Effector memory CD8-positive, alpha-beta T cell (primary cell): ENCODE measurements around the gene LRRC42.
"Not testable (repeated sequence)": the region's sequence is repeated elsewhere in the genome, so short reads cannot be mapped to it uniquely, and the experiment has no call there.

ENCODE experiments used
- ATAC-seq: fragments of 150-1000 bp; cut with Tn5 transposase; replicated peaks from 2 replicates; pipeline ENCODE4 v1.10.0; 2021; ENCODE audit warnings: mild to moderate bottlenecking, moderate library complexity
- DNase-seq, 3 experiments: peaks; one replicate each; pipeline ENCODE4 v3.0.0; 2021
- H3K27ac Mint-ChIP-seq, 2 donors: one replicate each; pipeline ENCODE4 v1.8.0; 2022; ENCODE audit warnings: mild to moderate bottlenecking in 2 of 2, mixed read lengths in 2 of 2, moderate library complexity in 2 of 2
- H3K27me3 Mint-ChIP-seq, 2 donors: one replicate each; pipeline ENCODE4 v1.8.0; 2022; ENCODE audit warnings: mixed read lengths in 2 of 2
- H3K36me3 Mint-ChIP-seq: one replicate; pipeline ENCODE4 v1.8.0; 2022; ENCODE audit warnings: mild to moderate bottlenecking, moderate library complexity, mixed read lengths; ENCODE audit not compliant: insufficient read depth
- H3K4me1 Mint-ChIP-seq, 2 donors: one replicate each; pipeline ENCODE4 v1.8.0; 2022; ENCODE audit warnings: low read depth in 2 of 2, mixed read lengths in 2 of 2
- H3K4me3 Mint-ChIP-seq, 2 donors: one replicate each; pipeline ENCODE4 v1.8.0; 2022; ENCODE audit warnings: mild to moderate bottlenecking in 2 of 2, mixed read lengths in 2 of 2, moderate library complexity in 2 of 2
- H3K9me3 Mint-ChIP-seq, 2 donors: one replicate each; pipeline ENCODE4 v1.8.0; 2022; ENCODE audit warnings: mixed read lengths in 2 of 2

LRRC42 gene

DNA sequence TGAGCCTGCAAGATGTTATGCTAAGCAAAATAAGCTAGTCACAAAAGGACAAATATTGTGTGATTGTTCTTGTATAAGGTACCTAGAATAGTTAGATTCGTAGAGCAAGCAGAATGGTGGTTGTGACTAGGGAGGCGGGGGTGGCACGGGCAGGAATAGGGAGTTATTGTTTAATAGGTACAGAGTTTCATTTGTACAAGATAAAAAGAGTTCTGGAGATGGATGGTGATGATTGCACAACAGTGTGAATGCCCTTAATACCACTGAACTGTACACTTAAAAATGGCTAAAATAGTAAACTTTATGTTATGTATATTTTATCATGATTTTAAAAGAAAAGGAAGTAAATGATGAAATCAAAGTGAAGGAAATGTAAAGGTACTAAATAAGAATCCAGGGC, 20.6 kb downstream of the LRRC42 start:
- DNase-seq (no peak), ATAC-seq (no peak)
- Mint-ChIP-seq H3K4me1 (no peaks in the 10 kb centered on the region), H3K27me3 (no peaks in the 10 kb centered on the region), H3K9me3 (no peaks in the 10 kb centered on the region), H3K27ac (peak overlapping the region in 1 of 2 donors; percentile 58), H3K36me3 (peaks cover 24% of the 10 kb centered on the region), H3K4me3 (no peak overlapping the region)

DNA sequence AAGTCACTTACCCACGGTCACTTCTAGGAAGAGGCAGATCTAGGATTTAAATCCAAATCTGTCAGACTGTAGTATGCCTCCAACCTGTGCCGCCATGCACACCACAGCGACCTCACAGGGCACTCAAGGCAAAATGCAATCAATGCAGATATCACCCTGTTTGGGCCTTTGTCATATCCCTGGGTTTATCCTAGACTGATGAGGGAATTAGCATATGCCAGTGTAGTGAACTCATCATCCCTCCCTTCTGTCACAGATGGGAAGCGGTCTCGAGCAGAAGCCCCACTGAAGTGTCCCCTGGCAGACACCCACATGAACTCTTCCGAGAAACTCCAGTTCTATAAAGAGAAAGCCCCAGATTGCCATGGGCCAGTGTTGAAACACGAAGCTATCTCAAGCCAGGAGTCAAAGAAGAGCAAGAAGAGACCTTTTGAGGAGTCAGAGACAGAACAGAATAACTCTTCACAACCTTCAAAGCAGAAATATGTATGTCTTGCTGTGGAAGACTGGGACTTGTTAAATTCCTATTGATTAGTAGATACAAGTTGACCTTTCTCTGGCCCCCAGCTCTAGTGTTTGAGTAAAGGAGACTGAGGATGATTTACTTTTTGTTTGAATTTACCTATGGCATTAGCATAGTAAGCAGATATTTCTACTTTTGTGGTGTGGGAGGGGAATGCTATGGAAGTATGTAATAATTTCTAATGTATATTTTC, 21.4 kb downstream of the LRRC42 start:
- Mint-ChIP-seq H3K9me3 (no peaks in the 10 kb centered on the region), H3K36me3 (peaks cover 24% of the 10 kb centered on the region), H3K4me3 (no peak overlapping the region), H3K4me1 (no peaks in the 10 kb centered on the region), H3K27me3 (no peaks in the 10 kb centered on the region), H3K27ac (peak overlapping the region in 1 of 2 donors; percentile 38)
- DNase-seq (no peak), ATAC-seq (no peak)

DNA sequence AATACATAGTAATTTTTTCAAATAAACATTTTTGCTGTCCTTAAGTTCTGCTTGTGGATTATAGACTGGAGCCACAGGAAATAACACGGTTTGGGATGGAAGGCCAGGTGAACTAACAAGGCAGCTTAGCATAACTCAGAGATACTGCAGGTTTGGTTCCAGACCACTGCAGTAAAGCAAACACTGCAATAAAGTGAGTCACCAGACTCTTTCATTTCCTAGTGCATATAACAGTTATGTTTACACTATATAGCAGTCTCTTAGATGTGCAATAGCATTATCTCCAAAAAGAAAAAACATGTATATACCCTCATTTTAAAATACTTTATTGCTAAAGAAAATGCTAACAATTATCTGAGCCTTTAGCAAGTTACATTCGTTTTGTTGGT, 22.0 kb downstream of the LRRC42 start:
- no peak for DNase-seq
- Mint-ChIP-seq H3K27ac (no peak overlapping the region), H3K4me1 (no peaks in the 10 kb centered on the region), H3K4me3 (no peak overlapping the region), H3K27me3 (no peaks in the 10 kb centered on the region), H3K36me3 (peaks cover 24% of the 10 kb centered on the region), H3K9me3 (no peaks in the 10 kb centered on the region)
- ATAC-seq, result no peak

DNA sequence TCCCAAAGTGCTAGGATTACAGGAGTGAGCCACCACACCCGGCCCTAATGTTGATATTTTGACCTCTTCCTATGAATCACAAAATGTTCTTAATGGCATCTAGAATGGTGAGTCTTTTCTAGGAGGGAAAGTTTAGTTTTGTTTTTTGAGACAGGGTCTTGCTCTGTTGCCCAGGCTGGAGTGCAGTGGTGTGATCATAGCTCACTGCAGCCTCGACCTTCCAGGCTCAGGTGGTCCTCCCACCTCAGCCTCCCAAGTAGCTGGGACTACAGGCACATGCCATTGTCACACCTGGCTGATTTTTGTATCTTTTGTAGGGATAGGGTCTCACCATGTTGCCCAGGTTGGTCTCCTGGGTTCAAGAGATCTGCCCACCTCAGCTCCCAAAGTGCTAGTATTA, 23.2 kb downstream of the LRRC42 start:
- not testable (repeated sequence) for H3K9me3 Mint-ChIP-seq, DNase-seq, H3K27me3 Mint-ChIP-seq, ATAC-seq, H3K4me1 Mint-ChIP-seq, H3K27ac Mint-ChIP-seq, H3K4me3 Mint-ChIP-seq
- H3K36me3 Mint-ChIP-seq, result peaks cover 19% of the 10 kb centered on the region

DNA sequence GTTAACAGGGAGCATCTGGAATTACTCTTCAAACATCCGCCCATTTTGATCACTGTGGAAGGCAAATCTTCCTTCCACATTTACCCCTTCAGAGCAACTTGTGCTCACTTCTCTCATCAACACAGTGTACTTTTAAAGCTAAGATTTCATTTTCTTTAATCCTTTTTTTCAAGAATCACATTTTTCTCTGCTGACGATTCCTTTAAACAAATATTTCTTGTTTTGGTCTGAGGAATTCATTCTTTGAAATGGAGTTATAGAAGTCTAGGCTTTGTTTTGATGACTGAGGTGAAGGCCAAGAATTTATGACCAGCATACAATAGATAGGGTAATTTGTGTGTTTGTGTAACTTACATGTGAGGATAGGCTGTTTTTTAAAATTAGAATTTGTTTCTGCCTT, 25.6 kb downstream of the LRRC42 start:
- DNase-seq (no peak), ATAC-seq (no peak)
- Mint-ChIP-seq H3K36me3 (peaks cover 13% of the 10 kb centered on the region), H3K27me3 (no peaks in the 10 kb centered on the region), H3K9me3 (no peaks in the 10 kb centered on the region), H3K27ac (no peak overlapping the region), H3K4me3 (no peak overlapping the region), H3K4me1 (no peaks in the 10 kb centered on the region)

DNA sequence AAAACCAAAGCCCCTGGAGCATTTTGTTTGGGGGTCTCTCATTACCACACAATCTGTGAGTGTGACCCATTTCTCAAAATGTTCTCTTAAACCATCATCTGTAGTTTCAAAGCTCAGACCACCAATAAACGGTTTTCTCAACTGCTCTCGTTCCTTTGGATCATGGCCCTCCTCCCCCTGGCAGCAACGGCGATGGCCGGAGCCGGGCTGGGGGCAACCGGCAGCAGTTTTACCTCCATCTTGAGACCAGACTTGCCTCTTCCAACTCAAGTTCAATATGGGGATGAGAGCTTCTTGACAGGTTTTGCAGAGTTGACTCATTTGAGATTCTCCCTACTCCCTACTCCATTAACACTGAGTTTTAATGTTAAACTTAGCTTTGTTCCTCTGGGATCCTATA, 29.7 kb downstream of the LRRC42 start:
- no peaks in the 10 kb centered on the region for H3K4me1 Mint-ChIP-seq
- no peaks in the 10 kb centered on the region for H3K9me3 Mint-ChIP-seq
- ATAC-seq (no peak), DNase-seq (no peak)
- H3K36me3 Mint-ChIP-seq, result no peaks in the 10 kb centered on the region
- no peak overlapping the region for H3K4me3 Mint-ChIP-seq
- H3K27ac Mint-ChIP-seq, result no peak overlapping the region
- peaks cover 5 to 21% of the 10 kb centered on the region in 2 donors for H3K27me3 Mint-ChIP-seq

DNA sequence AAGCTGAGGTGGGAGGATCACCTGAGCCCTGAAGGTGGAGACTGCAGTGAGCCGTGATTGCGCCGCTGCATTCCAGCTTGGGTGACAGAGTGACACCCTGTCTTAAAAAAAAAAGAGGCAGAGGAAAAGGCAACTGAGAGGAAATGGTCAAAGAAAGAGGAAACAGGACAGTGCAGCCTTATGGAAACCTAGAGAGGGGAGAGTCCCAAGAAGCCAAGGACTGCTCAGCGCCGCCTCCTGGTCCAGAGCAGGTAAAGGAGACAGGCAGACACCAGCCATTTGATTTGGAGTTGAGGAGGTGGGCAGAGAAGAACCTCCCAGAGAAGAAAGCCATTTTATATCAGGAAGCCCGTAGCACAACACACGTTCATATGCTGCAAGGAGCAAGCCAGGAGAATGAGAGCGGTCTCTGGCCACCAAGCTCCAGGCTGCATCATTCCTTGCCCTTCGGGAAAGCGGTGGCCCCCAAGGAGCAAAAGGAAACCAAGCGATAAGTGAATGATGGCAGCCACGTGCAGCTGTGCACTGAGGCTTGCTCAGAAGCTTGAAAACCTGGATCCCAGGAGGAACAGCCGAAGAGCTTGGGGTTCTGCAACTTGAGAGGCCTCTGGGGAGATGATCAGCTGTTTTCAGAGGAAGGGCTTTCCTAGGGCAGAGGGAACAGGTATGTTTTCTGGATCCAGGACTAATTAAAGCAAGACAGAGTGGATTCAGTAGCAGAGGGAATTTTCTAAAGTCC, 33.7 kb downstream of the LRRC42 start:
- peaks cover 15 to 39% of the 10 kb centered on the region in 2 donors for H3K27me3 Mint-ChIP-seq
- no peak for ATAC-seq

DNA sequence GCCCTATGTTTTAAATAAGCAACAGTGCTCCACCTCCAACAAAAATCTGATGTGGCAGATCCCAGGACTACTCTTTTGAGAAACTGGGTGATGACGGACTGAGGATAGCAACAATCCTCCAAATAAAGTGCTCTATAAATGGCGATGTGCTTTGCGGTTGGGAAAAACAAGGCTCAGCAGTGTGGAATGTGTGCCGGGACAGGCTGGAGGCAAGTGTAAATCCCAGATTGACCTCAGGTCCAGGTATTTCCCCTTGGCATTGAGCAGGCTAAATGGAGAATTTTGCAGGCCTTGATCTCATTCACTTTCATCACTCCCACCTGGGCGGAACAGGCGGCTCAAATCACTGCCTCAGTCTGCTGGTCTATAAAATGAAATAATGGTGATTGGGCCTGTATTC, 35.1 kb downstream of the LRRC42 start:
- Mint-ChIP-seq H3K9me3 (no peaks in the 10 kb centered on the region), H3K27ac (no peak overlapping the region), H3K4me3 (no peak overlapping the region), H3K4me1 (no peaks in the 10 kb centered on the region), H3K36me3 (no peaks in the 10 kb centered on the region), H3K27me3 (peaks cover 15 to 39% of the 10 kb centered on the region in 2 donors)
- no peak for ATAC-seq
- no peak for DNase-seq

More for the DNA sequence above, 33.7 kb downstream of the LRRC42 start:
- H3K36me3 Mint-ChIP-seq, result no peaks in the 10 kb centered on the region
- no peaks in the 10 kb centered on the region for H3K4me1 Mint-ChIP-seq
- DNase-seq, result no peak
- H3K27ac Mint-ChIP-seq, result no peak overlapping the region
- no peaks in the 10 kb centered on the region for H3K9me3 Mint-ChIP-seq
- H3K4me3 Mint-ChIP-seq, result no peak overlapping the region

DNA sequence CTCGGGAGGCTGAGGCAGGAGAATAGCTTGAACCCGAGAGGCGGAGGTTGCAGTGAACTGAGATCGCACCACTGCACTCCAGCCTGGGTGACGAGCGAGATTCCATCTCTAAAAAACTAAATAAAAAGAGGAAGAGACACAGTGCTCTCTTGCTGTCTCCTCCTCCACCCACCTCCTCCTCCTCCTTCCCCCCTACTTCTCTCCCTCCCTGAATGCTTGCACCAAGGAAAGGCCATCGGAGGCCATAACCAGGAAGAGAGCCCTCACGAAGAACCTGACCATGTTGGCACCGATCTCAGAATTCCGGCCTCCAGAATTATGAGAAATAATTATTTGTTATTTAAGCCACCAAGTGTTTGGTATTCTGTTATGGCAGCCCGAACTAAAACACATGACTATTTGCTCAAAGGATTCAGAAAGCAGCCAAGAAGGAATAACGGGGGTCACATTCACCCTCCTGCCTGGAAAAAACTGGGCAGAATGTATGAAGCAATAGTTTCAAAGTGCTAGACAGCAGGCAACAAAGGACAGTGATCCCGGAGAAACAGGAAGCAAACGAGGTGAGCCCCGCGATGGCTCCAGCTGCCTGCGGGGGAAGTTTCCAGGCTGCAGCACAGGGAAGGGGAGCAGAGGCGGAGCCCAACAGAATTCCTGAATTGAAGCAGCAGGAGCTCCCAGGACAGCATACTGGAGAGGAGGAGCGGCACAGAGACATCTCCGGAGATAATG, 36.0 kb downstream of the LRRC42 start:
- H3K36me3 Mint-ChIP-seq, result no peaks in the 10 kb centered on the region
- peaks cover 15 to 39% of the 10 kb centered on the region in 2 donors for H3K27me3 Mint-ChIP-seq
- DNase-seq (no peak), ATAC-seq (no peak)
- H3K4me3 Mint-ChIP-seq, result no peak overlapping the region
- no peaks in the 10 kb centered on the region for H3K9me3 Mint-ChIP-seq
- H3K4me1 Mint-ChIP-seq, result no peaks in the 10 kb centered on the region
- no peak overlapping the region for H3K27ac Mint-ChIP-seq

DNA sequence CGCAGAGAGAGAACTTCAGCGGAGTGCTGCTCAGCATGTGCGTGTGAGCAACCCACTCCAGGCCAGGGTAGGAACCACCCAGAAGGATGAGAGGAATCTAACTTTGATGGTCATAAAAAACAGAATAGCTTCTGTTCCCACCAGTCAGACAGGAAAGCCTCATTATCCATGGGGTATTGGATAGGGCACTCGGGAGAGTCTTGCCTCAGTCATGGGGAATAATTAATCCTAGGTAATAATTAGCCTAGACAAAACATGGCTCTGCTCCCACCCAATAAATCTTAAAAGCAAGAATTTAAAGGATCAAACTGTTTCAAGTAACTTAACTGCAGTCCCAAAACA, 36.6 kb downstream of the LRRC42 start:
- Mint-ChIP-seq H3K4me3 (no peak overlapping the region), H3K27me3 (peaks cover 15 to 39% of the 10 kb centered on the region in 2 donors), H3K9me3 (no peaks in the 10 kb centered on the region), H3K36me3 (no peaks in the 10 kb centered on the region), H3K27ac (no peak overlapping the region), H3K4me1 (no peaks in the 10 kb centered on the region)
- ATAC-seq (no peak), DNase-seq (no peak)

DNA sequence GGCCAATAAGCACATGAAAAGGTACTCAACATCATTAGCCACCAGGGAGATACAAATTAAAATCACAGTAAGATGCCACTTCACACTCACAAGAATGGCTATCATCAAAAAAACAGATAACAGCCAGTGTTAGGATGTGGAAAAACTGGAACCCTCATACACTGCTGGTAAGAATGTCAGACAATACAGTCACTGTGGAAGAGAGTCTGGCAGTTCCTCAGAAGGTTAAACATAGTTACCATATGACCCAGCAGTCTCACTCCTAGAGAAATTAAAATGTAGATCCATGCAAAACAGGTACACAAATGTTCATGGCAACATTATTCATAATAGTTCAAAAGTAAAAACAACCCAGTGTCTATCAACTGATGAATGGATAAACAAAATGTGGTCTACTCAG, 38.6 kb downstream of the LRRC42 start:
- Mint-ChIP-seq H3K4me3 (no peak overlapping the region), H3K36me3 (no peaks in the 10 kb centered on the region), H3K4me1 (no peaks in the 10 kb centered on the region), H3K27ac (no peak overlapping the region), H3K27me3 (peaks cover 13 to 23% of the 10 kb centered on the region in 2 donors), H3K9me3 (no peaks in the 10 kb centered on the region)
- ATAC-seq (no peak), DNase-seq (no peak)

DNA sequence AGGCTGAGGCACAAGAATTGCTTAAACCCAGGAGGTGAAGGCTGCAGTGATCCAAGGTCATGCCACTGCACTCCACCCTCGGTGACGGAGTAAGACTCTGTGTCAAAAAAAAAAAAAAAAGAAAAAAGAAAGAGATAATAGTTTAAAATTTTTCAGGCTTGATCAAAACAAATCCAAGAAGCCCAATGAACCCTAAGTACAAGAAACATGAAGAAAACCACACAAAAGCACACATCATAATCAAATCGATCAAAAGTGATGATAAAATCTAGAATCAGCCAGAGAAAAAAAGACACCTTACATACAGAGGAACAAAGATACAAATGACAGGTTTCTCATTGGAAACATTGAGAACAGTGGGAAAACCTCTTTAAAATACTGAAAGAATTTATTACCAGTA, 40.3 kb downstream of the LRRC42 start:
- Mint-ChIP-seq H3K27me3 (peaks cover 7 to 14% of the 10 kb centered on the region in 2 donors), H3K27ac (no peak overlapping the region), H3K36me3 (no peaks in the 10 kb centered on the region), H3K4me1 (no peaks in the 10 kb centered on the region), H3K9me3 (no peaks in the 10 kb centered on the region), H3K4me3 (no peak overlapping the region)
- DNase-seq (no peak), ATAC-seq (no peak)

DNA sequence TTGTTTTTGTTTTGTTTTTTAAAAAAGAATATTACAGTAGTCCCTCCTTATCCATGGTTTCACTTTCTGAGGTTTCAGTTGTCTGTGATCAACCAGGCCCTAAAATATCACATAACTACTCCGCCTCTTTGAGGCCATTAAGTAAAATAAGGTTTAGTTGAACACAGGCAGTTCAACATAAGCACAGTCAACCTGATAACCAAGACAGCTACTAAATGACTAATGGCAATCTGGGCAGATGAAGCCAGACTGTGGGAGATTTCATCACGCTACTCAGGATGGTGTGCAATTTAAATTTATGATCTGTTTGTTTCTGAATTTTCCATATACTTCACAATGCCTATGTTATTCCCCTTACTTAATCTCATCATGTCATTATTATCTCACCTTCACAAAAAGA, 41.7 kb downstream of the LRRC42 start:
- ATAC-seq, result no peak
- Mint-ChIP-seq H3K4me3 (no peak overlapping the region), H3K27ac (no peak overlapping the region), H3K36me3 (no peaks in the 10 kb centered on the region), H3K9me3 (no peaks in the 10 kb centered on the region), H3K4me1 (no peaks in the 10 kb centered on the region), H3K27me3 (no peaks in the 10 kb centered on the region)
- DNase-seq, result no peak
